HEK293T (cell line): ENCODE results near the gene JADE3.

ENCODE experiments used
- BHLHE40 ChIP-seq: fragments of 450-650 bp; IDR thresholded peaks from 2 replicates; pipeline ENCODE4 v1.6.1; 2016; ENCODE audit warnings: mild to moderate bottlenecking, moderate library complexity, borderline replicate concordance
- CTBP1 ChIP-seq: fragments of 450-650 bp; IDR thresholded peaks from 2 replicates; pipeline ENCODE4 v1.6.1; 2016; ENCODE audit warnings: borderline replicate concordance
- FOXA1 ChIP-seq: fragments of 450-650 bp; IDR thresholded peaks from 2 replicates; pipeline ENCODE4 v1.6.1; 2016; ENCODE audit warnings: mild to moderate bottlenecking
- FOXK2 ChIP-seq: fragments of 450-650 bp; IDR thresholded peaks from 2 replicates; pipeline ENCODE4 v1.6.1; 2016; ENCODE audit warnings: mild to moderate bottlenecking
- FOXM1 ChIP-seq: fragments of 450-650 bp; IDR thresholded peaks from 2 replicates; pipeline ENCODE4 v1.6.1; 2017; ENCODE audit warnings: mild to moderate bottlenecking, borderline replicate concordance
- HDGF ChIP-seq: fragments of 450-650 bp; IDR thresholded peaks from 2 replicates; pipeline ENCODE4 v1.6.1; 2017; ENCODE audit warnings: antibody characterized with exemption, borderline replicate concordance
- LEF1 ChIP-seq: fragments of 450-650 bp; IDR thresholded peaks from 2 replicates; pipeline ENCODE4 v1.6.1; 2017; ENCODE audit warnings: mild to moderate bottlenecking, borderline replicate concordance
- PKNOX1 ChIP-seq: fragments of 450-650 bp; IDR thresholded peaks from 2 replicates; pipeline ENCODE4 v1.6.1; 2016
- SP1 ChIP-seq: fragments of 450-650 bp; IDR thresholded peaks from 2 replicates; pipeline ENCODE4 v1.6.1; 2017
- SUZ12 ChIP-seq: fragments of 450-650 bp; IDR thresholded peaks from 2 replicates; pipeline ENCODE4 v1.6.1; 2016; ENCODE audit warnings: mild to moderate bottlenecking
- TARDBP ChIP-seq: fragments of 450-650 bp; IDR thresholded peaks from 2 replicates; pipeline ENCODE4 v1.6.1; 2016
- ZNF384 ChIP-seq: fragments of 450-650 bp; IDR thresholded peaks from 2 replicates; pipeline ENCODE4 v1.6.1; 2016

- TF ChIP-seq SP1: no peak
- TF ChIP-seq FOXA1: no peak
- no peak for TF ChIP-seq FOXK2
- TF ChIP-seq BHLHE40: no peak
- no peak for TF ChIP-seq TARDBP
- TF ChIP-seq SUZ12: no peak
- no peak for TF ChIP-seq HDGF
- no peak for TF ChIP-seq PKNOX1
- no peak for TF ChIP-seq ZNF384
- TF ChIP-seq CTBP1: no peak
- no peak for TF ChIP-seq FOXM1
- TF ChIP-seq LEF1: no peak
These were observed 8.6 kb upstream of the JADE3 start for GRCh38 chrX:46903458-46904242.
